Testis (tissue), 3 donors: ENCODE data around the gene TBCCD1. TPM values are rescaled to one million over a fixed set of nuclear protein-coding genes. Genes with fewer than 3 reads are reported as not detected.
A peak's percentile ranks its signal among the peaks of the same experiment; 100 is the strongest.

Source experiments
- DNase-seq: peaks from one replicate; pipeline ENCODE4 v3.0.0-alpha.2; 2019
- H3K27ac ChIP-seq, 2 donors: fragments of 200-600 bp; sonication (generic); one replicate each; pipeline ENCODE4 v1.5.1; 2019
- H3K27me3 ChIP-seq: fragments of 200-600 bp; sonication (generic); one replicate; pipeline ENCODE4 v1.5.1; 2019
- H3K36me3 ChIP-seq: fragments of 200-600 bp; sonication (generic); one replicate; pipeline ENCODE4 v1.5.1; 2017; ENCODE audit warnings: low read depth; ENCODE audit errors: missing control alignments
- H3K4me1 ChIP-seq: fragments of 200-600 bp; sonication (generic); one replicate; pipeline ENCODE4 v1.5.1; 2019
- H3K4me3 ChIP-seq, 2 donors: fragments of 200-600 bp; sonication (generic); one replicate each; pipeline ENCODE4 v1.5.1; 2017 to 2019
- H3K9me3 ChIP-seq: fragments of 200-600 bp; sonication (generic); one replicate; pipeline ENCODE4 v1.5.1; 2017
- CTCF ChIP-seq, 3 experiments: fragments of 450-650 bp in 2 of 3; fragments of 200-600 bp in 1 of 3; sonication (generic) in 1 of 3; IDR thresholded peaks; one replicate each; pipeline ENCODE4 v1.5.1; 2016 to 2019; ENCODE audit warnings: antibody characterized with exemption in 3 of 3, mild to moderate bottlenecking in 2 of 3, moderate library complexity in 1 of 3
- POLR2A ChIP-seq: fragments of 450-650 bp; IDR thresholded peaks from one replicate; pipeline ENCODE4 v1.6.1; 2017; ENCODE audit warnings: antibody characterized with exemption, mild to moderate bottlenecking, moderate library complexity
- WGBS, 2 donors: methylation state at CpG; one replicate each; pipeline ENCODE4 v1.1.5; 2018; 5-methylcytosine and 5-hydroxymethylcytosine counted together
- intact Hi-C: fragments of 100-400 bp; cut with DNase I; formaldehyde crosslinking; loops from one replicate; pipeline ENCODE4 v1.15.1; 2023; ENCODE audit warnings: low total_unique reads
- polyA plus RNA-seq: library from polyadenylated mRNA; stranded (reverse); fragments of 350-450 nt; fragmentation: Illumina TruSeq; extraction: RNeasy Lipid Tissue Mini Kit (QIAGEN cat#74804); gene quantifications from one replicate; pipeline ENCODE4 v1.2.3, GENCODE V29; 2014; ENCODE audit warnings: low read depth, low replicate concordance; ENCODE audit not compliant: insufficient read depth
- total RNA-seq, 2 donors: library from RNA; depleted of rRNA; stranded (reverse); fragments of >200 nt; gene quantifications; one replicate each; pipeline ENCODE4 v1.2.3, GENCODE V29; 2016

The TBCCD1 gene
- total and polyA plus RNA-seq, 3 donors from 2014 or later: 33.1 to 43.4 (median 35.0) TPM

- Histone ChIP-seq H3K4me1 (no peaks in the 10 kb centered on the region), H3K4me3 (no peak within 1 kb of the TSS), H3K27me3 (no peaks in the 10 kb centered on the region), H3K27ac (no peak within 1 kb of the TSS), H3K9me3 (no peaks in the 10 kb centered on the region), H3K36me3 (no peaks in the 10 kb centered on the region)
- TF ChIP-seq CTCF (IDR thresholded peaks at IDR 0.05): no peak
- no peak for TF ChIP-seq POLR2A
- intact Hi-C loops: no loop called here
- no peak for DNase-seq
- 88 to 95% methylated on average over 2 of the region's 2 CpGs for WGBS, 2 donors
Measured at GRCh38 chr3:186544281-186544680, 22.9 kb downstream of the TBCCD1 start, which contains the start of gene CRYGS. Gene CRYGS (minus strand): TSS chr3:186544380. CDS start chr3:186544326, 54 bp downstream.

- DNase-seq: no peak
- TF ChIP-seq POLR2A: no peak
- TF ChIP-seq CTCF (IDR thresholded peaks at IDR 0.05): no peak
- WGBS, 2 donors: 51 to 53% methylated on average over 2 of the region's 2 CpGs
Measured at GRCh38 chr3:186540835-186541226, 26.3 kb downstream of the TBCCD1 start.

GRCh38 chr3:186540221-186540834 is 26.8 kb downstream of the TBCCD1 start:
- intact Hi-C loops: no loop called here
- H3K4me3 ChIP-seq: no peak overlapping the region
- WGBS, 2 donors: 21 to 26% methylated on average over 8 of the region's 8 CpGs

More at GRCh38 chr3:186540835-186541226, 26.3 kb downstream of the TBCCD1 start:
- Histone ChIP-seq H3K4me3 (no peak overlapping the region), H3K4me1 (no peaks in the 10 kb centered on the region), H3K27ac (no peak overlapping the region), H3K27me3 (no peaks in the 10 kb centered on the region), H3K9me3 (no peaks in the 10 kb centered on the region), H3K36me3 (no peaks in the 10 kb centered on the region)
- intact Hi-C loops: no loop called here

GRCh38 chr3:186538779-186539178 is 28.4 kb downstream of the TBCCD1 start:
- Histone ChIP-seq H3K9me3 (no peaks in the 10 kb centered on the region), H3K4me3 (no peak overlapping the region), H3K36me3 (no peaks in the 10 kb centered on the region), H3K4me1 (no peaks in the 10 kb centered on the region), H3K27ac (no peak overlapping the region), H3K27me3 (no peaks in the 10 kb centered on the region)
- TF ChIP-seq CTCF (IDR thresholded peaks at IDR 0.05): no peak
- no peak for TF ChIP-seq POLR2A
- DNase-seq: no peak
- 90 to 98% methylated on average over 3 of the region's 3 CpGs for WGBS, 2 donors
- intact Hi-C loops: loop anchor here (10.0 kb wide), 2 partner anchors 274 to 554 kb away; no protein-coding TSS in a partner anchor

More at GRCh38 chr3:186540221-186540834, 26.8 kb downstream of the TBCCD1 start:
- Histone ChIP-seq H3K4me1 (no peaks in the 10 kb centered on the region), H3K27ac (no peak overlapping the region), H3K9me3 (no peaks in the 10 kb centered on the region), H3K36me3 (no peaks in the 10 kb centered on the region), H3K27me3 (no peaks in the 10 kb centered on the region)
- DNase-seq: peak; percentile 91
- TF ChIP-seq POLR2A (no peak), CTCF (IDR thresholded peaks at IDR 0.05) (peak; percentile 76 to 90 (median 84))
